ENCODE measurements around the gene SH2B2.
"Not testable (repeated sequence)": the region's sequence is repeated elsewhere in the genome, so short reads cannot be mapped to it uniquely, and the experiment has no call there.

Gene SH2B2

DNA sequence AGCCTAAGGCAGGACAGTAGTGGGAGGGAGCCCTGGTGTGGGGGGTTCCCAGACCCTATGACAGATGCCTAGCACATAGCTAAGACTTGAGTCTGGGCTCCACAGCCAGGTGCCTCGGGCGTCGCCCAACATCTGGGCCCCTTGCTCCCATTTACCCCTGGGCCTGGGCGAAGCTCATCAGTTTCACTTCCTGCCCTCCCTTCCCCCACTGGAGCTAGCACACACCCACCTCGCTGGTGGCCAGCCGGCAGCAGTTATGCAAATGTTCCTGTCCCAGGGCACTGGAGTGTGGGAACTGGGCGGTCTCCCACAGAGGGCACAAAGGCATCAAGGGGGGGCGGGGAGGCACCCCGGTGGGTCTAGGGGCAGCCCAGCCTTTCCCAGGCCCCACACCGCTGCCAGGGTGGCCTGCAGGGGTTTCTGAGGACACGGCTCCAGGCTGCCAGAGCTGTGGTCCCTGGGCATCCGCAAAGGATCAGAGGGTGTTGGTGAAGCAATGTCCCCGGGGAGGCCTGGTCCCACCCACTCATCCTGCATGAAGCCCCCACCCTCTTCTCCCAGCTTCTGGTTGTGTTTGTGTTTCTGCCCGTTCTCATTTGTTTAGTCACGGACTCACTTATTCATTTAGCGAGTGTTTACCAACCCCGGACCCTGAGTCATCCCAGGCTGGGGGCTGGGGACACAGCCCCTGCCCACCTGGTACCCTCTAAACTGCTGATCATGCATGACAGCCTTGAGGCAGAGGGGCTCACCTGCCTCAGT, 20.4 kb downstream of the SH2B2 start:
- no peak for DNase-seq (ENCODE audit: low read depth in 2 of 2)

DNA sequence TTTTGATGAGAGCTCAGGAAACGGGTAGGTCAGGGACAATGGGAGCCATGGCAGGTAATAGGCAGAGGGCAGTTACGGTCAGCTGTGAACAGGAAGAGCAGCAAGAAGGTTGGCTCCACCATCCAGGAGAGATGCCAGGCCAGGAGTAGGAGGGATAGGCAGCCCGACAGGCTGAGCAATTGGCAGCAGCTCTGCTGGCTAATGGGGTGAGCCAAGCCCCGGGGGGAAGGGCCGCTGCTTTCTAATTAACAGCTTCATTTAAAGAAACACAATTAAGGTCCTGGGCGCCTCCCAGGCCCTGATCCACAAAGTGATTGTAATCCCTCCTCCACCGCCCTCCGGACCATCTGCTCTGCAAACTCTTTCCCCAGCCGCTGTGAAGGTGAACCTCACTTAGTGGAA, 23.7 kb downstream of the SH2B2 start:
- DNase-seq (ENCODE audit: low read depth in 2 of 2): no peak

DNA sequence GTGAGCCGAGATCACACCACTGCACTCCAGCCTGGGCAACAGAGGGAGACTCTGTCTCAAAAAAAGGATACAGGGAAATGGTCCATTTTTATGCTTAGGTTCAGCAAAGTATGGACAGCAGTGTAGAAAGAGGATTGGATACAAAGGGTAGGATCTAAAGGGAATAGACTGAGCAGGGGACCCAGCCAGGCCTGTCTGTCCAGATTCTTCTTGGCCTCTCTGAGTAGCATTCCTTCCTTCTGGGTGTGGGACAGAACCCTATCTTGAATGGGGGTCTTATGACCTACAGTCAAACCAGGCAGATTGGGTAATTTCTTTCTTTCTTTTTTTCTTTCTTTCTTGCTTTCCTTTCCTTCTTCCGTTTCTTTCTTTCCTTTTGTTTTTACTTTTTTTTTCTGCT, 25.6 kb downstream of the SH2B2 start:
- no peak for DNase-seq (ENCODE audit: low read depth in 2 of 2)

DNA sequence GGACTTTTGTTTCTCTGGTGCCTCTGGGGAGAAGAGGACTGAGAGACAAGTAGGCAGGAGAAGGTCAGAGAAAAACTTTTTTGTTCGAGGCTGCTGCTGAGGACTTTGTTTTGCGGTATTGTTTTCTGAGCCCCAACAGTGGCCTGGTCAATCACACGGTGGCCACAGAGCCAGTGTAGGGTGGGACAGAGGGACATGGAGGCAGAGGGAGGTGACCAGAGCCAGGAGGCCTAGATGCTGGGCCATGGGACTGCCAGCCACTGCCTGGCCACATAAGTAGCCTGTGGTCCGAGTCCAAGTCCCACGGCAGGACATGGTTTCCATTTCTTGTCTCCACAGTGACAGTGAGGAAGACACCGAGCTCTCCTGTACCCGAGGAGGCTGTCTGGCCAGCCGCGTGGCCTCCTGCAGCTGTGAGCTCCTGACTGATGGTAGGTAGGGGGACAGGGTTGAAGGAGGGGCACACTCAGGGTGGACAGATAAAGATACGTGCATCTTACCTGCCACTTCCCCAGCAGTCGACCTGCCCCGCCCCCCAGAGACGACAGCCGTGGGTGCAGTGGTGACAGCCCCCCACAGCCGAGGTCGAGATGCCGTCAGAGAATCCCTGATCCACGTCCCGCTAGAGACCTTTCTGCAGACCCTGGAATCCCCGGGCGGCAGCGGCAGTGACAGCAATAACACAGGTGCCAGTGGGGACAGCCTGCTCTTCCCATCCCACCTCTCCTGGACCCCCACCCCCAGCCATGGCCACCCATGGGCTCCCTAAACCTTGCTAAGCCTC, 27.5 kb downstream of the SH2B2 start:
- DNase-seq (ENCODE audit: low read depth in 2 of 2): no peak

DNA sequence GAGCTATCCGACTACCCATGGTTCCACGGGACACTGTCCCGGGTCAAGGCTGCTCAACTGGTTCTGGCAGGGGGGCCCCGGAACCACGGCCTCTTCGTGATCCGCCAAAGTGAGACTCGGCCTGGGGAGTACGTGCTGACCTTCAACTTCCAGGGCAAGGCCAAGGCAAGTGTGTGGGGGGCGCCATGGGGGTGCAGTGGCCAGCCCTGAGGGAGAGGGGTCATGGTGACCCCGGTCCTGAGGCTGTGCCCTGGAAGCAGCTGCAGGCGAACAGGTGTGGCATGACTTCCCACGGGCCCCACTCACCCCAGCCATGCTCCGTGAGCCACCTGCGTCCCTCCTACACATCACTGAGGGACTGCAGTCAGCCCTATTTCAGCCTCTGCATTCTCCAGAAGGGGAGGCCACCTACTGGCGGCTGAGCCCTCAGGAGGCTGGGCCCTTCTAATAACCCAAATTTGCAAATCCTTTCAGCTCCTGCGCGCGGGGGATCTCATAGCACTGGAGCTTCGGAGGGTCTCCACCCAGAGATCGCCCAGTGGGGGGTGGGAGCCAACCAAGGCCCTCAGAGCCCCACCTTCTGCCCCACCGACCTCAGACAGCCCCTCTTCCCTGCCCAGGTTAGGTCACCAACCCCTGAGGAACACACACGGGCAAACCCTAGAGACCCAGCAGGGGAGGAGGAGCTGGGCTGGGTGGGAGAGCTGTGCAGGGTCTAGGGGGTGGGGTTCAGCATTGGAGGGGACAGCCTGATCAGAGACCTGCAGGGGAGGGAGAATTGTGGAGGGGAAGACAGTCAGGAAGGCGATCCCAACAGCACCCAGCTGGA, 30.8 kb downstream of the SH2B2 start:
- DNase-seq (ENCODE audit: low read depth in 2 of 2): no peak

DNA sequence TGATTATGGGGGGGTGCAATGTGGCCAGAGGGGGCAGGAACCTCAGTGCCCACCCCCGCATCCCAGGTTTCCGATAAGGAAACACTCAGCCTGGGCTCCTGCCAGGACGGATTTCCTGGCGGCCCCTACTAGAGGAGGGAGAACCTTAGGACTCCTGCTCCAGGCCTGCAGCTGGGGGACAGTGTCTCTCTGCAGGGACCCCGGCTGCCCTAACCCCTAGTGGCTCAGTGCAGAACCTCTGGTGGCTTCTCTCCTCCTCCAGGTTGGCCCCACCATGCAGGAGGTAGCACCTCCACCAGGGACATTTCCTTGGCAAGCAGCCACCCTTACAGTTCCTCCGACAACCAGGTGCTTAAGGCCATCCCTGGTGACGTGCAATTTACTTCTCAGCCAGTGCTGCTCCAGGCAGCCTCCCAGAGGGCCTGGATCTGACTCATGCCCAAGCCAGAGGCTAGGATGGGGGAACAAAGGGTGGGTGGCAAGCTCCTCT, 31.9 kb downstream of the SH2B2 start:
- no peak for DNase-seq (ENCODE audit: low read depth in 2 of 2)

DNA sequence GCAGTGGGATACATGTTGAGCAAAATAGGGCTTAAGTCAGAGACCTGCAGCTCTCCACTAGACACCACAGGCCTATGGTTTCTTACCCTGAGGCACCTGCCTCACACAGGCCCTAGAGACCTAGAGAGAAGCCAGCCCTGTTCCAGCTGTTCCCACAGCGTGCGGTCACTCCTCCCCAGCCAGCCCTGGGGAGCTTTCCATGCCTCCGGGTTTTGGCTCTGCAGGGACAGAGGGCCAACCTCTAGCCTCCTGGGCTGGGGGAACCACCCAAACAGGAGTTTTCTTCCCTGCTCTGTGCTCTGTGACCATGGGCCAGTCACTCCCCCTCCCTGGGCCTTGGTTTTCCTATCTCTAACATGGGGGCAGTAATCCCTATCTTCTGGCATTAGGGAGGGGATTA, 33.0 kb downstream of the SH2B2 start:
- no peak for DNase-seq (ENCODE audit: low read depth in 2 of 2)

DNA sequence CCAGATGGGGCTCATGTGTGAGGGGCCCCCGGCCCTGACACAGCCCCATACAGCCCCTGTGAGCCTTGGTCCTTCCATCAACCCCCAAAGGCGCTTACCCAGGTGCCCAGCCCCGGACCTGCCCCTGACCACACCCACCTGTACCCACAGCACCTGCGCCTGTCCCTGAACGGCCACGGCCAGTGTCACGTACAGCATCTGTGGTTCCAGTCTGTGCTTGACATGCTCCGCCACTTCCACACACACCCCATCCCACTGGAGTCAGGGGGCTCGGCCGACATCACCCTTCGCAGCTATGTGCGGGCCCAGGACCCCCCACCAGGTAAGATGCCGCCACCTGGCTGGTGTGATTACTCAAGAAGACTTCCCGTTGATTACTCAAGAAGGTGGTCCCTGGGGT, 33.5 kb downstream of the SH2B2 start:
- no peak for DNase-seq (ENCODE audit: low read depth in 2 of 2)

DNA sequence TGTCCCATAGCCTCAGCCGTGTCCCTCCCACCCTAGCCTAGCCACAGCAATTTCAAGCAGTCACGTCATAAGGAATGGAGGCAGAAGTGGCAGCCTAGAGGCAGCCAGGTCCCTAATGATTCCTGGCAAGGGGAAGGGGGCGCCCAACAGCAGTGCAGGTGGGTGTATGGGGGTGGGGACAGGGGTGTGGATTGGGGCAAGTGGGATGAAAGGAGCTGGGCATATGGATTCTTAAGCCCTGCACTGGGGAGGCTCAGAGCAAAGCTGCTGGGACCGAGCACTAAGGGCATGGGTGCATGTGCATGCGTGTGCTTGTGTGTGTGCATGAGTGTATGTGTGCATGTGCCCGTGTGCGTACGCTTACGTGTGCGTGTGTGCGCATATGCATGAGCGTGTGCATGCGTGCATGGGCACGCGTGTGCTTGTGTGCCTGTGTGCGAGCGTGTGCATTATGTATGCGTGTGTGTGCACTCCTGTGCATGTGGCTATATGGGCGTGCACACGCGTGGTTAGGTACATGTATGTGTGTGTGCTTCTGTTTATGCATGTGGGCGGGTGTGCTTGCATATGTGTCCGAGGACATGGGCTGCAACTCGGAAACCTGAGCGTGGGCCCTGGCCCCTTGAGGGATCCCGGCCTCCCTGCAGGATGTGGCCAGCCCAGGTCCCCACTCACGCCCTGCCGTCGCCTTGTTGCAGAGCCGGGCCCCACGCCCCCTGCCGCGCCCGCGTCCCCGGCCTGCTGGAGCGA, 34.1 kb downstream of the SH2B2 start:
- DNase-seq (ENCODE audit: low read depth in 2 of 2): no peak

DNA sequence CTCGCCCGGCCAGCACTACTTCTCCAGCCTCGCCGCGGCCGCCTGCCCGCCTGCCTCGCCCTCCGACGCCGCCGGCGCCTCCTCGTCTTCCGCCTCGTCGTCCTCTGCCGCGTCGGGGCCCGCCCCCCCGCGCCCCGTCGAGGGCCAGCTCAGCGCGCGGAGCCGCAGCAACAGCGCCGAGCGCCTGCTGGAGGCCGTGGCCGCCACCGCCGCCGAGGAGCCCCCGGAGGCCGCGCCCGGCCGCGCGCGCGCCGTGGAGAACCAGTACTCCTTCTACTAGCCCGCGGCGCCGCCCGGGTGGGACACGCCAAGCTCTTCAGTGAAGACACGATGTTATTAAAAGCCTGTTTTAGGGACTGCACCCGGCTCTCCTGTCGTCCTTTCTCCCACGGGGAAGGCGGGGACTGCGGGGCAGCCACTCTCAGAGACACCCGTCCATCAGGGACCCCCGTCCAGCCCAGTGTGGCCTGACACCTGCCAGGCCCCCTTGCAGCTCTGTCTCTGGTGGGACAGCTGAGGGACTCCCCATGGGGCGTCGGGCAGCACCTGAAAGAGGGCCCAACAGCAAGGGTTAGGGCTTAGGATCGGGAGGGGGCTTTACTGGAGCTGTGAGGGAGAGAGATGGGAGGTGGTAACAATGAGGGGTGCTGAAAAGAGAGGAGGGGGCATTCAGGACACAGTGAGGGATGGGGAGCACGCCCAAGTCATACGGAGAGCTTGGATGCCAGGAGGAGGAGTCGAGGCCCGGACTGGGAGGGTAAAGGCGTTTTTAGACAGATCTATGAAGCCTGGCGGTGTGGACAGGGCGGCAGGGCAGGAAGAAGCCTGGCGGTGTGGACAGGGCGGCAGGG, 34.9 kb downstream of the SH2B2 start:
- DNase-seq (ENCODE audit: low read depth in 2 of 2): no peak

DNA sequence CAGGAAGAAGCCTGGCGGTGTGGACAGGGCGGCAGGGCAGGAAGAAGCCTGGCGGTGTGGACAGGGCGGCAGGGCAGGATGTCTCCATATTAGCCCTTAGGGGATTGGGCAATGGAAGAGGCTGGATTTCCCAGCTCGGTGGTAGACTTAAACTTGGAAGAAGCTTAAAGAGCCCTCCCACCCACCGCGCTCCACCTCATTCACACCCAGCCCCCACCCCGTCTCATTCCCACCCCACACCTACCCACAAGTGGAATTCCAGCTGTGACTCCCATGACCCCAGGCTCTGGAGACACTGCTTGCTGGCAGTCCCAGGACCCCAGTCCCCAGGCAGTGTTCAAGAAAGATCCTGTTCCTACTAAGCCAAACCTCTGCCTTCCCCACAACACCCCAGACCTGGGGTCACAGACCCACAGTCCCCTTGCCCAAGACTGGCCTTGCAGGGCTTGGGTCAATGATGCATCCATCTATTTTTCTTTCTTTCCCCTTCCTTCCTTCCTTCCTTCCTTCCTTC, 35.6 kb downstream of the SH2B2 start:
- no peak for DNase-seq (ENCODE audit: low read depth in 2 of 2)

DNA sequence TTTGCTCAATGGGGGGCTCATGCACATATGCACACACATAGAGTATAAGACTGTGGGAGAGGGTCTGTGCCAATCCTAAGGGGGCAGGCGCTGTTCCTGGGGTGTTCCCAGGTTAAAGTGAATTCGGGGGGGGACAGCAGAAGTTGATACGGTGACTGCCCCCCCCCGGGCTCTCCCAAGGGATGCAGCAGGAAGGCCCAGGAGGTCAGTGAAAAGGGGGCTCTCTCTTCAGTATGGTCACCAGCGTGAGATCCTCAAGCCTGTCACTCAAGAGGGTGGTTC, 37.2 kb downstream of the SH2B2 start:
- DNase-seq (ENCODE audit: low read depth in 2 of 2): no peak

DNA sequence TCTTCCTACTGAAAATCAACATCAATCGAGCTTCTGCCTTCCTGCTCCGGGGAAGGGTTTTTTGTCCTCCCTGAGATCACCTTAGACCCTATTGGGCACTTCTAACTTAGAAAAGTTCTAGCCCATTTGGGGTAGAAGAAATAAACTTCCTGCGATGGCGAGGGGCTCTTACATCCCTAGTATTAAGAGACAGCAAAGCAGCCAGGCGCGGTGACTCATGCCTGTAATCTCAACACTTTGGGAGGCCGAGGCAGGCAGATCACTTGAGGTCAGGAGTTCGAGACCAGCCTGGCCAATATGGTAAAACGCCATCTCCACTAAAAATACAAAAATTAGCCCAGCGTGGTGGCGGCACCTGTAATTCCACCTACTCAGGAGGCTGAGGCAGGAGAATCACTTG, 38.4 kb downstream of the SH2B2 start:
- not testable (repeated sequence) for DNase-seq (ENCODE audit: low read depth in 2 of 2)

DNA sequence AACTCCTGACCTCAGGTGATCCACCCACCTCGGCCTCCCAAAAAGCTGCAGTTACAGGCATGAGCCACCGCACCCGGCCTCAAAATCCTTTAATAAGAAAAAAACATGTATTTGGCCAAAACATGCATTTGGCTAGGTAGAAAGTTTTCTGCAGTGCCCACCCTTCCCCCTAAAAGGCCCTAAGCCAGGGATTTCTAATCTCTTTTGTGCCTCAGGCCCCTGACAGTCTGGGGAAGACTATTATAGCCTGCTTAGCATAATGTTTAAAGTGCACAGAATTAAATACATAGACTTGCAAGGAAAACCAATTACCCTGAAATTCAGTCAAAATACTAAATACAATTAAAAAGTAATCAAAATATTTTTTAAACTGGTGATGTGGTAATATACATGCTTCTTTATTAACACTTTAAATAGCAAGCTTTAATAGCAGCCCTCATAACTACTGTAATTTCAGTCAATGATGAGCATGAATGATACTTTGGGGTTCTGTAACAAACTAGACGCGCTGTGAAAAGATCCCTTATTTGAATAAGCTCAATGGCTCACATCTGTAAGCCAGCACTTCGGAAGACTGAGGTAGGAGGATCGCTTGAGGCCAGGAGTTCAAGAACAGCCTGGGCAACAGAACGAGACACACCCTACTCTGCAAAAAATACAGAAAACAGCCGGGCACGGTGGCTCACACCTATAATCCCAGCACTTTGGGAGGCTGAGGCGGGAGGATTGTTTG, 39.7 kb downstream of the SH2B2 start:
- DNase-seq (ENCODE audit: low read depth in 2 of 2): no peak

DNA sequence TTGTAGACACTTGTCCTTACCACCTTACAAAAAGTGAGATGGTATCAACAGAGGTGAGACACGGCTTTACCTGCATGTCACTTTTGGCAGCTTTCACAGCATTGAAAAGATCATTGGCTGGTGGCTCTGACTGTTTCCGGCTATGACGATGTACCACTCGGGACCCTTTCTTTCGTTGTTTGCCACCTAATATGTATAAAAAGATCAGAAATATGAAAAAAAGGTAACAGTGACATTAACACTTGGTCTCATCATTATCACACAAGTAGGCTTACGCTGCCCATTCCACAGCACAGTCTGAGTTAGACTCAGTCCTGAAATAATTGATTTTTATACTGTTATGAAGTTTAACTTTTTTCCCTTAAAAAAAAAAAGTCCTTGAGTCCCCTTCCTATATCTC, 40.5 kb downstream of the SH2B2 start:
- not testable (repeated sequence) for DNase-seq (ENCODE audit: low read depth in 2 of 2)

DNA sequence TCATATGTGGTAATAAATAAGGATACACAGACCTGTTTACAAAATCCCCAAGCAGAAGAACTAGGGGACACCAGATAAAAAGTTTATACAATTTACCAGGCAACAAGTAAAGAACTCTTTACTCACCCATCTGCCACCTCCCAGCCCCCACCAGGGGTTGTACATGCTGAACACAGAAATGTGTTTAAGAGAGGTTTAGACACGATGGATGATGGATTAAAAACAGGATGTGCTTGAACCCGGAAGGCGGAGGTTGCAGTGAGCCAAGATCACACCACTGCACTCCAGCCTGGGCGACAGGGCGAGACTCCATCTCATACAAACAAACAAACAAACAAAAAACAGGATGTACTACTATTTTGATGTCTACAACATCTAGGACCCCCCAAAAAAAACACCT, 42.2 kb downstream of the SH2B2 start:
- not testable (repeated sequence) for DNase-seq (ENCODE audit: low read depth in 2 of 2)

DNA sequence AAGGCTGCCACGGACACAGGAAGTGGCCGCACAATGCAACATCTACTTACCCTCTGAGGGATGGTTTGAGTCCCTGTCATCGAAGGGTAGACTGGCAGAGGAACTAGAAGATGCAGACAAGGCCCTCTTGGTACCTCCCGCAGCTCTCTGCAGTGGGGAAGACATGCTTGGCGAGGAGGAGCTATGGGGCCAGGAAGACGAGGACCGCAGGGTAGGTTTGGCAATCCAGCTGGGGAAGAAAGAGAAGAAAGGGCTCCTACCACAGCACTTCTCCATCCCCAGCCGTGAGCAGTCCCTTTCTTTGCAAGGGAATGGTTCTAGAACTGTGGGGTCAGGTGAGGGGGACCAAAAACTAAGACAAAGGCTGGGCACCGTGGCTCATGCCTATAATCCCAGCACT, 42.7 kb downstream of the SH2B2 start:
- not testable (repeated sequence) for DNase-seq (ENCODE audit: low read depth in 2 of 2)

DNA sequence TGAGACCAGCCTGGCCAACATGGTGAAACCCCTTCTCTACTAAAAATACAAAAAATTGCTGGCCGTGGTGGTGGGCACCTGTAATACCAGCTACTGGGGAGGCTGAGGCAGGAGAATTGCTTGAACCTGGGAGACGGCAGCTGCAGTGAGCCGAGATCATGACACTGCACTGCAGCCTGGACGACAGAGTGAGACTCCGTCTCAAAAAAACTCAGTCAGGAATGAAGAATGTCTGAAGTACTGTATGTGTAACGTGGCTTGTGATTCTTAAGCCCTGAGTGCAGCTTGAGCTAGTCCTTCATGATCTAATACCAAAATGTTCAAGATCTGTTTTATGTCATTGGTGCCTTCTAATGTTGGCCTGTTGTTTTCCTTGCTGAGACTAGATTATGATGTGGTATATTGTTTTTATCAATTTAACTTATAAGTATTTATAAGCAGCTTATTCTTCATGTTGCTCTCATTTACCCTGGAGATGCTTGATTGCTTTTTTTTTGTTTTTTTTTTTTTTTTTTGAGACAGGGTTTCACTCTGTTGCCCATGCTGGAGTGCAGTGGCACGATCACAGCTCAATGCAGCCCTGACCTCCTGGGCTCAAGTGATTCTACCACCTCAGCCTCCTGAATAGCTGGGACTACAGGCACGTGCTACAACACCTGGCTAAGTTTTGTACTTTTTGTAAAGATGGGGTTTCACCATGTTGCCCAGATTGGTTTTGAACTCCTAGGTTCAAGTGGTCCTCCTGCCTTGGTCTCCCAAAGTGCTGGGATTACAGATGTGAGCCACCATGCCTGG, 44.2 kb downstream of the SH2B2 start:
- DNase-seq (ENCODE audit: low read depth in 2 of 2): not testable (repeated sequence)

DNA sequence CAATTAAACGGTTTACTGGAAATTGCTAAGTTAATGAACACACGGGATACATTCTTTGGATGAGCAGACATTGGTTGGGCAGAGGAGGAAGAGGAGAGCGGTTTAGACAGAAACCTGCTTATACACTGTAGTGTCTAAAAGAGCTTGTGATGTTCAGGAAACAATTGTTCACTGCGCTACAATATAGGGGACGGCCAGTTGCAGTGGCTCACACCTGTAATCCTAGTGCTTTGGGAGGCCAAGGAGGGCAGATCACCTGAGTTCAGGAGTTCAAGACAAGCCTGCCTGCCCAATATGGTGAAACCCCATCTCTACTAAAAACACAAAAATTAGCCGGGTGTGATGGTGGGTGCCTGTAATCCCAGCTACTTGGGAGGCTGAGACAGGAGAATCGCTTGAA, 48.9 kb downstream of the SH2B2 start:
- DNase-seq (ENCODE audit: low read depth in 2 of 2): not testable (repeated sequence)
